Peyer's patch (tissue), 4 donors: ENCODE measurements around the gene NPVF.

Experiments used
- CTCF ChIP-seq, 6 experiments: fragments of 450-650 bp in 4 of 6; fragments of 200-600 bp in 2 of 6; sonication (generic) in 1 of 6; IDR thresholded peaks; one replicate each; pipeline ENCODE4 v1.5.1; 2017 to 2019; ENCODE audit warnings: antibody characterized with exemption in 6 of 6, mild to moderate bottlenecking in 3 of 6, moderate library complexity in 1 of 6
- POLR2A ChIP-seq, 2 donors: fragments of 450-650 bp; IDR thresholded peaks; one replicate each; pipeline ENCODE4 v1.5.1; 2017; ENCODE audit warnings: antibody characterized with exemption in 2 of 2, mild to moderate bottlenecking in 2 of 2, moderate library complexity in 2 of 2

GRCh38 chr7:25222666-25223065, 5.6 kb downstream of the NPVF start:
- TF ChIP-seq CTCF (IDR thresholded peaks at IDR 0.05): no peak
- TF ChIP-seq POLR2A (IDR thresholded peaks at IDR 0.05): no peak
